GM21515 (cell line): ENCODE results near the gene CTNNA3.

ENCODE experiments used
- ATAC-seq: cut with Tn5 transposase; IDR thresholded peaks from one replicate; pipeline ENCODE4 v1.9.1; 2021; ENCODE audit not compliant: unreplicated experiment

Gene CTNNA3

GRCh38 chr10:66834802-66835201, 861.2 kb downstream of the CTNNA3 start:
- ATAC-seq: no peak

DNA sequence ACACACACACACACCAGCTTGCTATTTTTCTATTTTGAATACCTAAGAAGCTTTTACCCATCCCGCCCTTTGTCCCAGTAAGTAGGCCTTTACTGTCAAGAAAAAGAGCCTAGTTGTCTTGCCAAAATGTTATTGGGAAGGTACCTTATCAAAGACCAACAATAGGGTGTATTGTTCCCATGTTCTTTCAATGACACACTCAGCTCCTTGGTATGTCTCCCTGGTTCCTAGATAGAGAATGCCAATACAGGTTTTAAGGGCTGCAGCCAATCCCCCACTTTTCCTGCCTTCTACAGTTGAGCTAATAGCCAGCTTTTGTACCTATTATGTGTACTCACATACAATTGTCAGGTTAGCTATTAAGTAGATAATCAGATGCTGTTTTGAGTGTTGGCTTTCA, 862.1 kb downstream of the CTNNA3 start:
- ATAC-seq: no peak

DNA sequence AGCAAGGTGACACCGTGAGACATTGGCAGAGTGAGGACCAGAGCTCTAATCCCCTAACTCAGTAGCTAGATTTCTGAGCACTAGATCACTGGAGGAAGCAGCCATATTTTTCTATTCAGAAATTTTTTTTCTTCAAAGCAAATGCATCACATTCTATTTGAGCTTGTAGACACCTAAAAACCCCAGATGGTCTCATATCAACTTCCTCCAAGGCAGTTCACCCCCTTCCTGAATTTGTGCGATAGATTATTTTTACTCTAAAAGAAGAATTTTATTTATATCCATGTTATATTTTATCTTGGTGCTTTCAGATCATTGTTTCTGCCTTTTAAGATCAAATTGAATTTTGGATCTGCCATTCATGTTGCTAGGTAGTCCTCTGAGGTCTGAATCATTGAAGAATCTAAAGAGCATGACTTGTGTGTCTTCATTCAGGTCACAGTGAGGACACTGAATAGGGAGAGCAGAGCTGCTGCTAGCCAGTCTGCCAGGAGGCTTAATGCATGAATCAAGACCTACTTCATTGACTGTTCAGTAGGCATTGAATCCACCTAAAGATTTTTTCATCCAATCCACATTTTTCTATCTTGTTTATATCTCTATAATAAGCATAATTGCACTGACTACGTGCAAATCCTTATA, 863.1 kb downstream of the CTNNA3 start:
- ATAC-seq: no peak

DNA sequence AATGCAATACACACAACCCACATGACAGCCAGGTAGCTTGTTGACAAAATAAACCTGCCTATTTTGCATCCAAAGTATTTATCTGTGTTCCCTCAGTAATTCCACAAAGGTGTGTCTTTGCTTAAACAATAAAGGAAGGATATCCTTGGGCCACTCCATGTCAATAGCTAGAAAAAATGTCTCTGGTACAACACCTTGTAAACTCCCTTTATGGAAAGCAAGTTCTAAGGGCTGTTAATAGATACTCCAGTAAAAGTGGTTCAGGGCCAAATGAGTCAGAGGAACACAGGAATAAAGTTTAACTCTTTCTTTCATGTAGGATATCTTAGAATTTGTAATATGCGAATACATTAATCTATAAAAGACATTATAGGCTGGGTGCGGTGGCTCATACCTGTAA, 867.0 kb downstream of the CTNNA3 start:
- ATAC-seq: no peak

- ATAC-seq: no peak
Measured at GRCh38 chr10:66827353-66827752, 868.6 kb downstream of the CTNNA3 start.

DNA sequence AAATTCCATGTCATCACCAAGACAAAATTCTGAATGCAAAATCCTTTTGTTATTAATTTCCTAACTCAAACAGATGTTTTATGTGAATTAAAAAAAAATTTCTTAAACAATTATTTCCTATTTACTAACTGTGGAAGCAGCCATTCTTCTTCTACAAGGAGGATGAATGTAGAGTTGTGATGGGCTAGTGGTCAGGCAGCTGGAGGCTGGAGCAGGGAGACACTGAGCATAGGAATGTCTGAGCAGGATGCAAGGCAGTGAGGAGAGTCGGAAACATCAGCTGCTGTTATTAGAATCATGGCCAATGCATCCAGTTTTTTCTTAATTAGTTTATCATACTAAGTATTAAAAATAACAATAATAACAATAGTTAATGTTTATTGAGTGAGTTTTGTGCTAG, 872.7 kb downstream of the CTNNA3 start:
- no peak for ATAC-seq

GRCh38 chr10:66822801-66823200, 873.2 kb downstream of the CTNNA3 start:
- no peak for ATAC-seq

DNA sequence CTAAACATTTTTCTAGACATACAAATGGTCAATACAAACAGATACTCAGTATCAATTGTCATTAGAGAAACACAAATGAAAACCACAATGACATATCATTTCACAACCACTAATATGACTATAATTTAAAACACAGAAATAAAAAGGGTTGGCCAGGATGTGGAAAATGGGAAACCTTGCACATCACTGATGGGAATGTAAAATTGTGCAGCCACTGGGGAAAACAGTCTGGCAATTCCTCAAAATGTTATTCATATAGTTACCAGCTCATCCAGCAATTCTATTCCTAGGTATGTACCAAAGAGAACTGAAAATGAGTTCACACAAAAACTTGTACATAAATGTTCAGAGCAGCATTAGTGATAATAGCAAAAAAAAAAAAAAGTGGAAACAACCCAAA, 876.3 kb downstream of the CTNNA3 start:
- ATAC-seq: no peak

GRCh38 chr10:66813122-66813521, 882.9 kb downstream of the CTNNA3 start:
- no peak for ATAC-seq

- ATAC-seq: no peak
Measured at GRCh38 chr10:66811211-66811610, 884.8 kb downstream of the CTNNA3 start.

DNA sequence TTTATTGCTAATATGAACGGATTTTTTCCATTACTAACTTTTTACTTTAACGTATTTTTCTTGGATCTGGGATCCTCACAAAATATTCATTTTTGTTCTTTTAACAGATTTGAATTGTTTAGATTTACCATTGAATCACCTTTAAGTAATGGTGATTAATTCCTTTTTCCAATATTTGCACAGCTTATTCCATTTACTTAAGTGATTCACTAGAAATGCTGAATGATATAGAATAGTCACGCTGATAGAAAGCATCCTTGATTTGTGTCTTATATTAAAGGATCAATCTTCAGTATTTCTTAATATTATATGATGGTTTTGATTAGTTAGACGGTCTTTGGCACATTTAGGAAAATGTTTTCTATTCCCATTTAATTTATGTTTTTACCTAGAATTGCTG, 886.6 kb downstream of the CTNNA3 start:
- ATAC-seq: no peak

GRCh38 chr10:66805612-66806011, 890.4 kb downstream of the CTNNA3 start:
- no peak for ATAC-seq

GRCh38 chr10:66804962-66805361, 891.0 kb downstream of the CTNNA3 start:
- ATAC-seq: no peak

GRCh38 chr10:66803174-66803573, 892.8 kb downstream of the CTNNA3 start:
- no peak for ATAC-seq

- ATAC-seq: no peak
Measured at GRCh38 chr10:66799474-66799873, 896.5 kb downstream of the CTNNA3 start.

DNA sequence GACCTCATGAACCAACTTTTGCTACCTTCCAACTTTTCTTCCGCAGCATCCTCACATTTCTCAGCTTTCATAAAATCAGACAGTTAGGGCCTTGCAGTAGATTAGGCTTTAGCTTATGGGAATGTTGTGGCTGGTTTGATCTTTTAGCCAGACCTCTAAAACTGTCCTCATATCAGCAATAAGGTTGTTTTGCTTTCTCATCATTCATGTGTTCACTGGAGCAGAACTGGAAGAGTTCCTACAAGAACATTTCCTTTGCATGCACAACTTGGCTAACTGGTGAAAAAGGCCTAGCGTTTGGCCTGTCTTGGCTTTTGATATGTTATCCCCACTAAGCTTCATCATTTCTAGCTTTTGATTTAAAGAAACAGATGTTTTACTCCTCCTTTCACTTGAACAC, 900.1 kb downstream of the CTNNA3 start:
- ATAC-seq: no peak

GRCh38 chr10:66792441-66792840, 903.6 kb downstream of the CTNNA3 start:
- ATAC-seq: no peak

GRCh38 chr10:66788178-66788987, 907.6 kb downstream of the CTNNA3 start:
- no peak for ATAC-seq

DNA sequence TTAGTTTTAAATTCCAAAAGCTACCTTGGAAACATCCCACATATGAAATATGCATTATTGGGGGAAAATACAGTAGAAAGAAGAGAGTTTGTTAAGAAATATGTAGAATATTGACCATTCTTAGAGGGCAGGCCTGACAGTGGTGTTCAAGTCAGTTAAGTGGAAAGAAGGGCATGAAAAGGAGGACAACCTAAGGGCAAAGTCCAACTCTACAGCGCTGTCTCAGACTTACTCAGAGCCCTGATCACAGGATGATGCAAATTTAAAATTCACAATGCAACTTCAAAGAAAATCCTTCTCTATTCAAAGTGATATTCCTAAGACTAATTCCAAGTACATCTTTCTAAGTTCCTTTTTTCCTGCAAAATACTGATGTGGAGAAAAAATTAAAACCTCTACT, 909.3 kb downstream of the CTNNA3 start:
- no peak for ATAC-seq

- no peak for ATAC-seq
Measured at GRCh38 chr10:66784770-66785169, 911.2 kb downstream of the CTNNA3 start.

DNA sequence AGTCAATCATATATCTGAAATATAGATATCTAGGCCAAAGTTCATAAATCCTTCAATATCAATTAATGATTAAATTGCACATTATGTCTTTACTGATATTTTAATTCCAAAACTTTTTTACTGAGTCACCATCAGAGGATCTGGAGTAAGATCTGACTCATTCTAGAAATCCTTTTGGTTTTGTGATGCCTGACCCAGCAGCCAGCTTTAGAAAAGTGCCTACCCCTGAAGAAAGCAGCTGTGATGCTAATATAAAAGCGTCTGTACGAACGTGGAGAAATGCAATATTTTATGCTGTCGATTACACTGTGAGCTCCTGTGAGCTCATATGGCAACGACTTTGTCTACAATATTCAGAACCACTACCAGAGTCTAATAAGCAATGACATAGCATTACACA, 912.7 kb downstream of the CTNNA3 start:
- no peak for ATAC-seq

DNA sequence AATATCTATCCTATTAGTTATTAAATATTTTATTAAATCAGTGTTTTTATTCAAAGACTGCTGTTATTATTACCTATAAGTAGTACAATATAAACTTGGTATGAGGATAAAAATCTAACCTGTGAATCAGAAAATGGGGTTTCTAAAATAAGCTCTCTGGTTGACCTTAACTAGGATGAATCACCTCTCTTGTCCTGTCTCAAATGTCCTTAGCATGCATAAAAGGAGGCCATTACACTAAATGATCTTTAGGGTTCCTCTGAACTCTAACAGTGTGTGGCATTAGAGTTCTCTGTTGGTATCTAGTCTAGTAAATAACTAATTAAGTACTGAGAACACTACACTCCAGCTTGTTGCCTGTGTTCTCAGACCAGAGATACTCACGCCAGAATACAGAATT, 913.2 kb downstream of the CTNNA3 start:
- no peak for ATAC-seq

- ATAC-seq: no peak
Measured at GRCh38 chr10:66782144-66782543, 913.9 kb downstream of the CTNNA3 start.
